A549 (cell line): ENCODE results near the gene GNLY. TPM values are rescaled to one million over a fixed set of nuclear protein-coding genes. Genes with fewer than 3 reads are reported as not detected.

Source experiments
- ATAC-seq, 2 experiments: fragments of 200-7000 bp in 1 of 2; fragments of >200 bp in 1 of 2; cut with Nextera tagmentation in 1 of 2; cut with Tn5 transposase in 1 of 2; 3 replicates each; pipeline versions ENCODE4 v1.8.0 to v1.9.1; 2018 to 2020; ENCODE audit warnings: mild to moderate bottlenecking in 1 of 2, moderate library complexity in 1 of 2
- CTCF ChIA-PET: fragments of 300-600 bp; sonication (Branson Sonifier 250); formaldehyde crosslinking; extraction: SDS; loops from one replicate; lab custom pipeline; 2021; ENCODE audit warnings: antibody characterized with exemption, inconsistent platforms; lab: Yijun Ruan, JAX
- POLR2A ChIA-PET: fragments of 350-600 bp; formaldehyde crosslinking; extraction: SDS; loops from one replicate; lab custom pipeline; 2021; ENCODE audit warnings: antibody characterized with exemption, inconsistent platforms; lab: Yijun Ruan, JAX
- DNase-seq, 2 experiments: peaks; one replicate each; pipeline versions ENCODE4 v3.0.0 to v3.0.0-alpha.2; 2011 to 2016; ENCODE audit warnings: low read depth in 1 of 2, low spot score in 1 of 2
- FAIRE-seq: peaks from 2 replicates; lab custom pipeline; 2011; peaks lifted over from hg19 to GRCh38; lab: Jason Lieb, UNC
- H3K27ac ChIP-seq, 2 experiments: fragments of >200 bp; sonication (Bioruptor Twin); formaldehyde crosslinking; 3 replicates each; pipeline ENCODE4 v1.5.1; 2016 to 2017
- H3K4me1 ChIP-seq: fragments of >200 bp; sonication (Bioruptor Twin); formaldehyde crosslinking; 3 replicates; pipeline ENCODE4 v1.6.1; 2016
- H3K4me2 ChIP-seq: fragments of >200 bp; sonication (Bioruptor Twin); formaldehyde crosslinking; 3 replicates; pipeline ENCODE4 v1.6.1; 2016
- H3K4me3 ChIP-seq: fragments of >200 bp; sonication (Bioruptor Twin); formaldehyde crosslinking; 3 replicates; pipeline ENCODE4 v1.5.1; 2016
- H3K9me3 ChIP-seq: fragments of >200 bp; sonication (Bioruptor Twin); formaldehyde crosslinking; 3 replicates; pipeline ENCODE4 v1.6.1; 2016
- CBX2 ChIP-seq: fragments of 200-600 bp; sonication (generic); IDR thresholded peaks from 2 replicates; pipeline ENCODE4 v1.6.1; 2016; ENCODE audit warnings: low read depth, mild to moderate bottlenecking, borderline replicate concordance
- CEBPB ChIP-seq, 2 experiments: fragments of >200 bp in 1 of 2; sonication (Bioruptor Twin) in 1 of 2; formaldehyde crosslinking in 1 of 2; IDR thresholded peaks; 2 replicates each; pipeline ENCODE4 v1.6.1; 2012 to 2016
- CHD2 ChIP-seq: fragments of 150-350 bp; IDR thresholded peaks from 2 replicates; pipeline ENCODE4 v1.6.1; 2014; ENCODE audit warnings: low read length; ENCODE audit not compliant: partially characterized antibody
- CHD4 ChIP-seq: fragments of 200-600 bp; sonication (generic); IDR thresholded peaks from 2 replicates; pipeline ENCODE4 v1.6.1; 2016; ENCODE audit warnings: antibody characterized with exemption, mild to moderate bottlenecking, borderline replicate concordance
- EHMT2 ChIP-seq: fragments of 200-600 bp; sonication (generic); IDR thresholded peaks from 2 replicates; pipeline ENCODE4 v1.6.1; 2016; ENCODE audit warnings: antibody characterized with exemption, low read depth, mild to moderate bottlenecking, moderate library complexity
- ELK1 ChIP-seq: fragments of 150-350 bp; IDR thresholded peaks from 2 replicates; pipeline ENCODE4 v1.6.1; 2014; ENCODE audit warnings: low read depth, mild to moderate bottlenecking, low read length
- EP300 ChIP-seq, 2 experiments: fragments of >200 bp; sonication (Bioruptor Twin); formaldehyde crosslinking; IDR thresholded peaks; 2 replicates in 1 of 2; 3 replicates in 1 of 2; pipeline ENCODE4 v1.6.1; 2016 to 2017
- ESRRA ChIP-seq: fragments of 150-350 bp; IDR thresholded peaks from 2 replicates; pipeline ENCODE4 v1.6.1; 2014; ENCODE audit warnings: mild to moderate bottlenecking, low read length, borderline replicate concordance
- FOXS1 ChIP-seq: fragments of 250-450 bp; sonication (Bioruptor Pico); IDR thresholded peaks from 2 replicates; pipeline ENCODE4 v1.5.0; 2020; ENCODE audit warnings: mild to moderate bottlenecking, moderate library complexity
- GATA3 ChIP-seq: IDR thresholded peaks from 2 replicates; pipeline ENCODE4 v1.6.1; 2012; ENCODE audit warnings: borderline replicate concordance
- HES2 ChIP-seq: fragments of >200 bp; sonication (Bioruptor Twin); formaldehyde crosslinking; IDR thresholded peaks from 2 replicates; pipeline ENCODE4 v1.6.1; 2016
- HEYL ChIP-seq: fragments of 250-450 bp; sonication (Bioruptor Pico); IDR thresholded peaks from 2 replicates; pipeline ENCODE4 v1.8.0; 2021; ENCODE audit warnings: mild to moderate bottlenecking, moderate library complexity
- HOXB5 ChIP-seq: fragments of 250-450 bp; sonication (Bioruptor Pico); IDR thresholded peaks from 2 replicates; pipeline ENCODE4 v1.5.0; 2020; ENCODE audit warnings: mild to moderate bottlenecking, moderate library complexity
- JUN ChIP-seq, 2 experiments: fragments of >200 bp; sonication (Bioruptor Twin); formaldehyde crosslinking; IDR thresholded peaks; 2 replicates in 1 of 2; 3 replicates in 1 of 2; pipeline ENCODE4 v1.6.1; 2016 to 2017
- JUNB ChIP-seq: fragments of >200 bp; sonication (Bioruptor Twin); formaldehyde crosslinking; IDR thresholded peaks from 2 replicates; pipeline ENCODE4 v1.6.1; 2016
- KDM1A ChIP-seq: fragments of 200-600 bp; sonication (generic); IDR thresholded peaks from 2 replicates; pipeline ENCODE4 v1.6.1; 2016; ENCODE audit warnings: low read depth, mild to moderate bottlenecking
- MAFK ChIP-seq: fragments of 450-650 bp; IDR thresholded peaks from 2 replicates; pipeline ENCODE4 v1.6.1; 2014; ENCODE audit not compliant: partially characterized antibody
- MAZ ChIP-seq: fragments of 150-350 bp; IDR thresholded peaks from 2 replicates; pipeline ENCODE4 v1.6.1; 2014; ENCODE audit warnings: antibody characterized with exemption, low read depth, low read length, borderline replicate concordance
- NPAS2 ChIP-seq: fragments of 250-450 bp; sonication (Bioruptor Pico); IDR thresholded peaks from 2 replicates; pipeline ENCODE4 v1.8.0; 2022; ENCODE audit warnings: mild to moderate bottlenecking, moderate library complexity, borderline replicate concordance
- NR3C1 ChIP-seq: fragments of >200 bp; sonication (Bioruptor Twin); formaldehyde crosslinking; IDR thresholded peaks from 3 replicates; pipeline ENCODE4 v1.6.1; 2017
- PHF8 ChIP-seq: fragments of 200-600 bp; sonication (generic); IDR thresholded peaks from 2 replicates; pipeline ENCODE4 v1.6.1; 2016; ENCODE audit warnings: low read depth, mild to moderate bottlenecking, antibody characterized with exemption, moderate library complexity, borderline replicate concordance
- POLR2A ChIP-seq: IDR thresholded peaks from 2 replicates; pipeline ENCODE4 v1.6.1; 2012; ENCODE audit warnings: mild to moderate bottlenecking, low read length
- POLR2AphosphoS2 ChIP-seq: conservative IDR thresholded peaks from 2 replicates; pipeline ENCODE4 v1.6.1; 2012; ENCODE audit warnings: low read length, improper control_type of control experiment, inconsistent platforms
- RCOR1 ChIP-seq: fragments of 150-350 bp; IDR thresholded peaks from 2 replicates; pipeline ENCODE4 v1.6.1; 2014; ENCODE audit warnings: antibody characterized with exemption, low read length, low read depth
- RFX5 ChIP-seq: fragments of 450-650 bp; IDR thresholded peaks from 2 replicates; pipeline ENCODE4 v1.7.1; 2014; ENCODE audit warnings: antibody characterized with exemption, mild to moderate bottlenecking, moderate library complexity
- RNF2 ChIP-seq: fragments of 200-600 bp; sonication (generic); IDR thresholded peaks from 2 replicates; pipeline ENCODE4 v1.6.1; 2016; ENCODE audit warnings: low read depth, mild to moderate bottlenecking, antibody characterized with exemption, moderate library complexity, borderline replicate concordance
- SREBF2 ChIP-seq: fragments of 450-650 bp; IDR thresholded peaks from 2 replicates; pipeline ENCODE4 v1.6.1; 2014; ENCODE audit warnings: mild to moderate bottlenecking, moderate library complexity
- TFCP2L1 ChIP-seq: fragments of 250-450 bp; sonication (Bioruptor Pico); IDR thresholded peaks from 2 replicates; pipeline ENCODE4 v1.5.0; 2021; ENCODE audit warnings: mild to moderate bottlenecking
- TP53 ChIP-seq: fragments of 250-450 bp; sonication (Bioruptor Pico); IDR thresholded peaks from 2 replicates; pipeline ENCODE4 v1.5.0; 2021; ENCODE audit warnings: mild to moderate bottlenecking, moderate library complexity
- USF2 ChIP-seq: fragments of 450-650 bp; IDR thresholded peaks from 2 replicates; pipeline ENCODE4 v1.6.1; 2014; ENCODE audit warnings: antibody characterized with exemption
- ZC3H11A ChIP-seq: fragments of 450-650 bp; IDR thresholded peaks from 2 replicates; pipeline ENCODE4 v1.6.1; 2014; ENCODE audit warnings: antibody characterized with exemption, mild to moderate bottlenecking
- ZFP36 ChIP-seq: fragments of 450-650 bp; IDR thresholded peaks from 2 replicates; pipeline ENCODE4 v1.6.1; 2014; ENCODE audit warnings: borderline replicate concordance; ENCODE audit not compliant: partially characterized antibody
- ZSCAN20 ChIP-seq: fragments of 250-450 bp; sonication (Bioruptor Pico); IDR thresholded peaks from 2 replicates; pipeline ENCODE4 v1.8.0; 2022; ENCODE audit warnings: mild to moderate bottlenecking, moderate library complexity
- WGBS: methylation state at CpG from one replicate; pipeline ENCODE4 v1.1.6; 2017; ENCODE audit errors: missing lambda C conversion rate; 5-methylcytosine and 5-hydroxymethylcytosine counted together
- polyA plus RNA-seq, 4 experiments: library from polyadenylated mRNA; depleted of rRNA in 3 of 4; stranded (reverse); fragments of >200 nt; fragmentation: RNase III in 1 of 4; extraction: RNeasy Plus Mini Kit Qiagen cat#74134 plus additional on column Dnase treatment in 1 of 4; gene quantifications; 2 replicates in 3 of 4; 3 replicates in 1 of 4; pipeline ENCODE4 v1.2.3, GENCODE V29; 2011 to 2017

Gene GNLY
- polyA plus RNA-seq, 2 of the 4 experiments (the other 2 are of a cell fraction) = not detected

GRCh38 chr2:85705680-85706039 lies 11.5 kb downstream of the GNLY start (continued):
- TF ChIP-seq ZSCAN20 (no peak), JUNB (peak; percentile 59; the same call in 1 of the 2 replicates), TP53 (CRISPR knock-in tag) (no peak), ZFP36 (no peak), JUN (IDR thresholded peaks at IDR 0.05) (peak; percentile 42 to 54; a peak in 2 of 5 replicates), SREBF2 (no peak), HOXB5 (no peak), ELK1 (no peak), CHD2 (no peak), MAZ (no peak), TFCP2L1 (no peak), NPAS2 (CRISPR knock-in tag) (no peak), MAFK (no peak), GATA3 (no peak), FOXS1 (CRISPR knock-in tag) (no peak), CBX2 (no peak)
- TF ChIP-seq, all 56 proteins: peak for 7

GRCh38 chr2:85706063-85706462 lies 11.9 kb downstream of the GNLY start:
- Histone ChIP-seq H3K4me1 (peaks cover 68% of the 10 kb centered on the region), H3K4me3 (no peak overlapping the region), H3K27ac (peak overlapping the region; percentile 84), H3K4me2 (peak overlapping the region; percentile 61), H3K9me3 (no peaks in the 10 kb centered on the region)
- ChIA-PET CTCF (interaction anchor here (1.0 to 16.3 kb wide), 22 partner anchors 11 to 485 kb away, joined by 3 to 241 read pairs (median 11); partner anchors contain the start of genes GNLY and SFTPB), POLR2A (no interaction called here)
- no peak for ATAC-seq
- WGBS = 91% methylated on average over 6 of the region's 6 CpGs
- TF ChIP-seq RCOR1 (no peak), TFCP2L1 (no peak), ESRRA (no peak), HES2 (no peak), CHD4 (no peak), POLR2A (no peak), EP300 (IDR thresholded peaks at IDR 0.05) (no peak), CBX2 (no peak), MAZ (no peak), HEYL (CRISPR knock-in tag) (no peak), RNF2 (no peak)
- no peak for DNase-seq
- no peak for FAIRE-seq

GRCh38 chr2:85706599-85707296 lies 12.6 kb downstream of the GNLY start:
- FAIRE-seq = no peak

More at GRCh38 chr2:85706599-85707296, 12.6 kb downstream of the GNLY start:
- POLR2A ChIA-PET = interaction anchor here (1.2 kb wide), 1 partner anchor 69 kb away, joined by 4 read pairs; no protein-coding TSS in a partner anchor
- CTCF ChIA-PET = interaction anchor here (0.6 to 16.3 kb wide), 41 partner anchors 11 to 485 kb away, joined by 3 to 241 read pairs (median 6); partner anchors contain the start of gene GNLY
- peak overlapping the region; percentile 84; a peak in 5 of 6 replicates for H3K27ac ChIP-seq
- no peak overlapping the region for H3K4me3 ChIP-seq
- ATAC-seq (peak; percentile 7 to 34; a peak in 3 of 6 replicates), DNase-seq (no peak)
- H3K4me1 ChIP-seq = peaks cover 61% of the 10 kb centered on the region
- WGBS = 73% methylated on average over 10 of the region's 10 CpGs
- TF ChIP-seq CEBPB (IDR thresholded peaks at IDR 0.05) (no peak), POLR2AphosphoS2 (no peak), PHF8 (no peak), TP53 (CRISPR knock-in tag) (no peak), JUN (IDR thresholded peaks at IDR 0.05) (no peak), JUNB (no peak), EHMT2 (no peak), HOXB5 (no peak), MAZ (no peak), ZC3H11A (no peak), POLR2A (no peak), NPAS2 (CRISPR knock-in tag) (no peak), KDM1A (no peak), RFX5 (no peak), NR3C1 (no peak), USF2 (no peak), ZFP36 (no peak), ELK1 (no peak)
- H3K4me2 ChIP-seq = peak overlapping the region; percentile 48
- H3K9me3 ChIP-seq = no peaks in the 10 kb centered on the region
